Limb (tissue), 2 donors: ENCODE measurements around the gene ETV6.
A peak's percentile ranks its signal among the peaks of the same experiment; 100 is the strongest.

Experiments used
- DNase-seq, 2 donors: peaks; one replicate each; pipeline ENCODE4 v3.0.0-alpha.2; 2016; ENCODE audit errors: extremely low spot score in 2 of 2

ETV6 gene

GRCh38 chr12:11853126-11853525, 203.7 kb downstream of the ETV6 start:
- DNase-seq = no peak

- no peak for DNase-seq
Measured at GRCh38 chr12:11854011-11854499, 204.6 kb downstream of the ETV6 start.

DNA sequence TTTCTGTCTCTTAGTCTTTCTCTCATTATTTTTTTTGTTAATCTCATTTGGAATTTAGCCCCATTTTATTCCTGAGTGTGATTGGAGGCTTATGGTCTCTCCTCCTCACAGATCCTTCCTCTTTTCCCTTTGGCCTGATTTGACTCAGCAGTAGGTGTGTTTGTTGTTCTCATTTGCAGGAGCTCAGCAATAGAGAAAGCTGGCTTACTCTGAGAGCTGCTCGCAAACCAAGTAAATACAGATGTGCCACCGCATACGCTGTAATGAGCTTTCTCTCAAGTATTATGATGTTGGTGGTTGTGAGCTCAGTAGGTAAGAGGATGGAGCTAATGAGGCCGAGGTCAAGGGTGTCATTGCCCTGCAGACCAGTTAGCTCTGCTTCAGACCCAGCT, 206.5 kb downstream of the ETV6 start:
- no peak for DNase-seq

- no peak for DNase-seq
Measured at GRCh38 chr12:11856971-11857370, 207.5 kb downstream of the ETV6 start.

- no peak for DNase-seq
Measured at GRCh38 chr12:11859705-11860425, 210.4 kb downstream of the ETV6 start.

DNA sequence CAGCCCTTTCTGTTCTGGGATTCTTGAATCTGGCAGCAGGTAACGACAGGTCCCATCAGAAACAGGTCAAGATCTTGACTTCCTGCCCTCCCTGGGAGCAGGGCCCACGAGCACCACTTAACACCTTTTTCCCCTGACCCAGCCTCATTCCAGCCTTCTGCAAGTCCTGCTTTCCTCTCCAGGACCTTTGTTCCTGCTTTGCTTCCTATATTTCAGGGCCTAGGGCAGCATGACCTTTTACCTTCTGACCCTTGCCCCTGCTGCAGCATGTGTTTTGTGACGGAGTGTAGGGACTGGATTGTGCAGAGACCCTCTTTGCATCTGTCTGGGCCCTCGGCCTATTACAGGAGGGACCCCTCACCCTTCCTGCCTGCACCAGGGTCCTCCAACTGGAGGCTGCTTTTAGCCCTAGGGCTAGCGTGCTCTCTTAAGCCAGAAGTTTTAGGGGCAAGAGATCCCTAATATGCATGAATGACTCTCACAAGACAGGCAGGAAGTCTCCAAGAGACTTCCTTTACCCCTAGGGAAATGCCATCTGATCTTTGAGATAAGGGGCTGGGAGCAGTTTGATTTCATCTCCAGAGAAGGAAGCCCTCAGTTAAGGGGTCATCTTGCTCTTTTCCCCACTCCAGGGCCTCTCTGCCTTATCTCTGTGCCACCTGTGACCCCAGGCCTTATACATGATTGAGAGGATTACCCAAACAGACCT, 211.8 kb downstream of the ETV6 start:
- DNase-seq = no peak

DNA sequence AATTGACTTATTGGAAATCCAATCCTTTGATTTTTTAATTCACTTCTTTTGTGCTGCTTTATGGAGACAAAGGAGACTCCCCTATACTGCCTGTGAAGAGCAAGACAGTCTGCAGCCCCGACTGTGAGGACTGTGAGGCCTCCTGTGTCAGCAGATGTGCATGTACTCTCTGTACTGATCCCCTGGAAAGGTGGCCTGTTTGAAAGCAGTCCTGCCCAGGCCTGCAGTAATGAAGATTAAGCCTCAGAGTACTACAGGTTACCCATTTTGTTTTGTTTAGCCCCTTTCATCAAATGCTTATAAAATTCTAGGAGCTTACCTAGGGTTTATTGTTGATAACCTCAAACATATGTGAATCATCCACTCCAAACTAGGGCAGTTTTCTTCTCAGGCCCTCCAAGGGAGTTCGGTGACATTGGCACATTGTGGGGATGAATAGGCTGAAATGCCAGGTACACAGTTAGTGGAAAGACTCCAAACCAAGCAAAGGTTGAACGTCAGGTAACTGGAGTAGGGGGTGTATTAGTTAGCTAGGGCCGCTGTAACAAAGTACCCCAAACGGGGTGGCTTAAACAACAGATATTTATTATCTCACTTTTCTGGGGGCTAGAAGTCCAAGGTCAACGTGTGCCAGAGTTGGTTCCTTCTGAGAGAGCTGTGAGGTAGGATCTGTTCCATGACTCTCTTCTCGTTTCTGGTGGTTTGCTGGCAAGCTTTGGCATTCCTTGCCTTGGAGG, 212.6 kb downstream of the ETV6 start:
- no peak for DNase-seq

DNA sequence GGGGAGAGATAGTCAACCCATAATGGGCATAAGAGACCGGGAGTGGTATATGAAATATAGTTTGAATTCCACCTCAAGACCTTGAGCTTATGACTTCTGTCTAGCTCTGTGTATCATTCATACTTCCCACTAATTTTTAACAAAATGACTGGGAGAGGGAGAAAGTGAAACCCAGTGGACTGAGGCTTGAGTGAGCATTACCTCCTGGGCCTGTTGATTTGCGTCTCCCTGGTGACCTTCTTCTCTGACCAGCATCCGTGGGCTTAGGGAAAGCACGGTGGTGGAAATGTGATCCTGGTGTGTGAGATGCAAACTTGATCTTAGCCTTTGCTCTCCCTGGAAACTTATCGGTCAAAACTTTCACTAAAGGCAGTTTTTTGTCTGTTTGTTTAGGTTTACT, 213.3 kb downstream of the ETV6 start:
- DNase-seq = no peak

GRCh38 chr12:11863478-11863906, 214.0 kb downstream of the ETV6 start:
- DNase-seq = peak in 1 of 2 donors; percentile 32

GRCh38 chr12:11863988-11864387, 214.5 kb downstream of the ETV6 start:
- no peak for DNase-seq

GRCh38 chr12:11865824-11866223, 216.3 kb downstream of the ETV6 start:
- no peak for DNase-seq

GRCh38 chr12:11868027-11868426, 218.6 kb downstream of the ETV6 start:
- no peak for DNase-seq

- DNase-seq = no peak
Measured at GRCh38 chr12:11869406-11869805, 219.9 kb downstream of the ETV6 start.

DNA sequence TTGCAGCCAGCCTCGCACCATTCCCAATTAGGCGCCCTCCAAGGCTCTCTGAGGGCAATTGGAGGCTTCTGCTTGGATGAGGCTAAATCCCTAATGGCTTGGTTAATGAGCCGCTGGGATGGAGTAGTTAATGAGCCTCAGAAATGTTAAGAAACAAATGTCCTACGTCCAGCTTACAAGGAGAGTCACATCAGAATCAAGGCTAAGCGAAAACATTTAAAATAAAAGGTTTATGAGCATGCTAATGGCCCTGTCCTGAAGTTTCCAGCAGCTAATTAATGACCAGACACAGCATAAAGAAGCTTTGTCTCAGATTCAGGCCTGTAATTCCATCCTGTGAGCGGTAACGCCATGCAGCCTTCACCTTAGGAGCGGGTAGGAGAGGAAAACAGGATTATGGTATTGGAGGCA, 220.6 kb downstream of the ETV6 start:
- DNase-seq = no peak

DNA sequence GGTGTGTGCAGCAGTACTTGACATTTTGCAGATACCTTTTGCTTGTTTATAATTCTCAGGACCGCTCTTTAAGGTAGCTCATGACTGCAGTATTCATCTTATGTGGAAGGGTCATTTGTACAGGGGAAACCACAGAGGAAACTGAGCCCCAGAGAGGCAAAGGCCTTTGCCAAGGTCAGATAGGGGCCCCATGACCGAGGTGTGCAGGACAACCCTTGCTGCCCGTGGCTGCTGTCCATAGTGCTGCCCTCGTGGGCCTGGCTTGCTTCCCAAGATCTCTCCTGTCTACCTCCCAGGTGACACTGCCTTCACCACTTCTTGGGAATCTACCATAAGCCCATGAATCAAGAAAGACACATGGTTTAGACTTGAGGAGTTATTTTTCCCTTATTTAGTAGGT, 222.6 kb downstream of the ETV6 start:
- DNase-seq = no peak

- DNase-seq = no peak
Measured at GRCh38 chr12:11875414-11875935, 226.0 kb downstream of the ETV6 start.

GRCh38 chr12:11876307-11876706, 226.8 kb downstream of the ETV6 start:
- DNase-seq = no peak

DNA sequence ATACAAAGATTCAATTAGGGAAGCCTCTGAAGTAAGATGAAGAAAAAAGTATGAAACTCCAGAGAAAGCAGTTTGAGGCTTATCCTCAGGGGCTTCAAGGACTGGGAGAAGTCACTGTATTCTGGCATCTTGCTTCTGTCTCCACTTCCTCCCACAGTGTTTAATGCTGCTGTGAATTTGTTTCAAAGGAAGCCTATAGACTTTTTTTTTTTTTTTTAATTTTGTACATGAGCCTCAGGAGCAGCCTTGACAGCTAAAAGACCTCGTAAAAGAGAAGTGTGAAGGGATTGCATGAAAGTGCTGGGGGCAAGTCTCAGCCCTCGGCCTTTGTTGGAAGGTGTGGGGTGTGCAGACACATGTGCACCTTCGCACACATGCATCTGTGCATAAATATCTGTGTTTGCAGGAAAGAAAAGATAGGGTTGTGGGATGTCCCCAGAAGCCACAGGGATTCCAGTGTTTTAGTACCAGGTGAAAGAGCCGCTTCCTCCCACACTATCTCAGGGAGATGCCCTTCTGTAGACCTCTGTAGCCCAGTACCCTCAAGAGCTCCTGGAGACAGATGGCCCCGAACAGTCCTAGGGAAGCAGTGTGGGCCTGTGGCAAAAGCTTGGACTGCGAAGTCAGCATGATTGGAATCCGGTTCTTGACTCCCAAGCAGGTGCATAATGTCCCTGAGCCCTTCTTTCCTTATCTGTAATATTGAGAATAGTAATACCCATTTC, 227.8 kb downstream of the ETV6 start:
- DNase-seq = no peak

GRCh38 chr12:11877869-11878780, 228.7 kb downstream of the ETV6 start:
- DNase-seq = no peak

GRCh38 chr12:11879306-11879705, 229.8 kb downstream of the ETV6 start:
- DNase-seq = no peak
